Activated CD4-positive, alpha-beta memory T cell treated with anti-CD3 and anti-CD28 coated beads for 36 hours (primary cell): ENCODE data around the gene STMND1. TPM values are rescaled to one million over a fixed set of nuclear protein-coding genes. Genes with fewer than 3 reads are reported as not detected.

Source experiments
- CTCF ChIA-PET: fragments of 350-600 bp; sonication (Branson Sonifier 250); formaldehyde crosslinking; loops from one replicate; lab custom pipeline; 2021; ENCODE audit warnings: antibody characterized with exemption, inconsistent platforms; lab: Charles Lee
- POLR2A ChIA-PET: fragments of 350-600 bp; sonication (Branson Sonifier 250); formaldehyde crosslinking; loops from one replicate; lab custom pipeline; 2021; ENCODE audit warnings: antibody characterized with exemption; lab: Charles Lee
- DNase-seq: peaks from one replicate; pipeline ENCODE4 v3.0.0-alpha.2; 2020
- H3K27ac Mint-ChIP-seq: one replicate; pipeline ENCODE4 v1.8.0; 2021; ENCODE audit warnings: mixed read lengths
- H3K27me3 Mint-ChIP-seq: one replicate; pipeline ENCODE4 v1.8.0; 2021; ENCODE audit warnings: mixed read lengths
- H3K36me3 Mint-ChIP-seq: one replicate; pipeline ENCODE4 v1.8.0; 2021; ENCODE audit warnings: mixed read lengths
- H3K4me1 Mint-ChIP-seq: one replicate; pipeline ENCODE4 v1.8.0; 2021; ENCODE audit warnings: low read depth, mixed read lengths
- H3K4me3 Mint-ChIP-seq: one replicate; pipeline ENCODE4 v1.8.0; 2021; ENCODE audit warnings: mild to moderate bottlenecking, mixed read lengths
- H3K9me3 Mint-ChIP-seq: one replicate; pipeline ENCODE4 v1.8.0; 2021; ENCODE audit warnings: mixed read lengths
- intact Hi-C: fragments of 100-400 bp; cut with micrococcal nuclease; formaldehyde crosslinking; loops from one replicate; pipeline ENCODE4 v1.15.1; 2023
- total RNA-seq, 2 experiments: library from RNA; stranded (reverse); gene quantifications; one replicate each; pipeline ENCODE4 v1.2.3, GENCODE V29; 2021

STMND1 gene
- total RNA-seq, 2 experiments from 2014 or later: not detected

DNA sequence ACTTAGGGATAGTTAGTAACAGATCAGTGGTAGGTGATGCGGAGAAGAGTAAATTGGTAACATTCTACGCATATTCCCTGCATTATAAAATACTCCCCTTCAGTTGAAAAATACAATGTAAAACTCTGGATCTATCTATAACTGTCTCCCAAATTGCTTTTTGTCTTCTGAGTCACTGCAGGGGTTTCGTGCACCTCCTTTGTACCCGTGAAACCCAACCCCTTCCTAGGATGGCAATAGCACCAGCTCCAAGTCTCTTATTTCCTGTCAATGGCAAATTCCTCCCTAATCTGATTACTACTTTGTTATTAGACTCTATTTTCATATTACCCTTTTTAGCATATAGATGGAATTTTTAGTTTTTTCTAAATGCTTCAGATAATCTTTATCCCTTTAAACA, 20.6 kb upstream of the STMND1 start:
- H3K4me3 Mint-ChIP-seq: no peak overlapping the region
- no peak overlapping the region for H3K27ac Mint-ChIP-seq
- H3K4me1 Mint-ChIP-seq: no peaks in the 10 kb centered on the region
- H3K36me3 Mint-ChIP-seq: no peaks in the 10 kb centered on the region
- H3K27me3 Mint-ChIP-seq: peaks cover 14% of the 10 kb centered on the region
- ChIA-PET CTCF (no interaction called here), POLR2A (no interaction called here)
- no peak for DNase-seq
- intact Hi-C loops: no loop called here
- no peaks in the 10 kb centered on the region for H3K9me3 Mint-ChIP-seq

GRCh38 chr6:17081860-17082508, 19.9 kb upstream of the STMND1 start:
- ChIA-PET CTCF (no interaction called here), POLR2A (no interaction called here)
- H3K27ac Mint-ChIP-seq: no peak overlapping the region
- H3K4me3 Mint-ChIP-seq: no peak overlapping the region
- intact Hi-C loops: no loop called here
- no peak for DNase-seq
- H3K4me1 Mint-ChIP-seq: no peaks in the 10 kb centered on the region
- no peaks in the 10 kb centered on the region for H3K36me3 Mint-ChIP-seq
- H3K9me3 Mint-ChIP-seq: no peaks in the 10 kb centered on the region
- peaks cover 10% of the 10 kb centered on the region for H3K27me3 Mint-ChIP-seq

DNA sequence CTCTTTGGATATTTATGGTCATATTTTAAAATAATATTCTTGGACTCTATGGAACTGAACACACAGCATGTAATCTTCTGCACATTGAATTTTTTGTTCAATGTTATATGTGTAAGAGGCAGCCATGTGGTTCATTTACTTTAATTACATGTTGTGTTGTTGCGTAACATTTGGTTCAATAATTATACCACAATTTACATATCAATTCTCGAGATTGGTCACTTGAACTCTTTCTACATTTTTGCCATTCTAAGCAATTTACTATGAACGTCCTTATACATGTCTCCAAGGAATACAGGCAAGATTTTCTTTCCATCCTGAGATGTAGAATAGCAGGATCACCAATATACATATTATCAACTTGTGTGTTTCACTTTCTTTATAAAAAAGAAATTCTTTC, 18.5 kb upstream of the STMND1 start:
- intact Hi-C loops: no loop called here
- Mint-ChIP-seq H3K9me3 (no peaks in the 10 kb centered on the region), H3K36me3 (no peaks in the 10 kb centered on the region), H3K27ac (no peak overlapping the region), H3K4me1 (no peaks in the 10 kb centered on the region), H3K4me3 (no peak overlapping the region), H3K27me3 (peaks cover 10% of the 10 kb centered on the region)
- ChIA-PET CTCF (no interaction called here), POLR2A (no interaction called here)
- DNase-seq: no peak

DNA sequence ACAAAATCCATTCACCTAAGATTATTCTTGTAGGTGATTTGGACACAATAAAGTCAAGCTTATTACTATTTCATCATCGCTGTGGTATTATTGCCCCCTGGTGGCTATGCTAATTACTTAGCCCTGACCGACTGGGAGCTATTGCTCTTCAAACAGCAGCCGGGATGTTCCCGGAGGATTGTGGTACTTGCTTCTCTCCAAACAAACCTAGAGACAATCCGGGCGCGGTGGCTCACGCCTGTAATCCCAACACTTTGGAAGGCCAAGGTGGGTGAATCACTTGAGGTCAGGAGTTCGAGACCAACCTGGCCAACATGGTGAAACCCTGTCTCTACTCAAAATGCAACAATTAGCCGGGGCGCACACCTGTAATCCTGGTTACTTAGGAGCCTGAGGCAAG, 15.4 kb upstream of the STMND1 start:
- Mint-ChIP-seq H3K4me3 (no peak overlapping the region), H3K27me3 (peaks cover 7% of the 10 kb centered on the region), H3K36me3 (no peaks in the 10 kb centered on the region), H3K27ac (no peak overlapping the region), H3K9me3 (peaks cover 4% of the 10 kb centered on the region), H3K4me1 (no peaks in the 10 kb centered on the region)
- ChIA-PET POLR2A (no interaction called here), CTCF (interaction anchor here (0.7 to 2.4 kb wide), 20 partner anchors 9 to 801 kb away, joined by 3 to 18 read pairs (median 4); partner anchors contain the start of gene ATXN1)
- intact Hi-C loops: loop anchor here (1.0 kb wide), 1 partner anchor 322 kb away; no protein-coding TSS in a partner anchor
- peak; percentile 19 for DNase-seq

DNA sequence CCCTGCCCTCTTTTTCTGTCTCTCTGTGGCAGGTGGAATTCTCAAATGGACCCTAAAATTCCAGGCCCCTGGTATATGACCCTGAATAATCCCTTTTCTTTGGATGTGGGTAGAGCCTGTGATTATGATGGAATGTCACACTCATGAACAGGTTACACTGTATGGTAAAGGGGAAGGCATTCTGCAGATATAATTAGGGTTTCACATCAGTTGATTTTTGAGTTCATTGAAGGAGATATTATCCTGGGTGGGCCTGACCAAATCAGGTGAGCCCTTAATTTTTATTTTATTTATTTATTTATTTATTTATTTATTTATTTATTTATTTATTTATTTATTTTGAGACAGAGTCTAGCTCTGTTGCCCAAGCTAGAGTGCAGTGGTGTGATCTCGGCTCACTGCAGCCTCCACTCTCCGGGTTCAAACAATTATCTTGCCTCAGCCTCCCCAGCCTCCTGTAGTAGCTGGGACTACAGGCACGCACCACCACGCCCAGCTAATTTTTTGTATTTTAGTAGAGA, 13.7 kb upstream of the STMND1 start:
- Mint-ChIP-seq H3K27ac (no peak overlapping the region), H3K4me3 (no peak overlapping the region)

DNA sequence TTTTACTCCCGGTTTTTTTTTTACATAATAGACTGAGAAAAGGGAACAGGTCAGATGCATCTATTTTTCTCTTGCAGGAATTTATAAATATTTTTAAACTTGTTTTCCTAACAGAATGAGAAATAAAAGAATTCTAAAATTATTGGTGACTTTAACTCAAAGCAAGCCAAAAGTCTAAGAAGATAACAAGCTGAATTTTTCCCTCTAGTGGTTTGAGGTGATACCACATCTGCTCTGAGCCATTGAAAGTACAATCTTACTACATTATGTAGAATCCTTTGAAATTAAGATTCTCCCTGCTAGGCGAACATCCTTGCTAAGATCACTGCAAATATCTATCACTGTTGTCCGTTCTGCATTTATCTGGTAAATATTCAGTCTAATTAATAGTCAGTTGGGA, 10.7 kb upstream of the STMND1 start:
- no peak overlapping the region for H3K27ac Mint-ChIP-seq
- CTCF ChIA-PET: interaction anchor here (1.5 kb wide), 1 partner anchor 255 kb away, joined by 3 read pairs; no protein-coding TSS in a partner anchor
- intact Hi-C loops: no loop called here
- H3K4me3 Mint-ChIP-seq: no peak overlapping the region
- H3K4me1 Mint-ChIP-seq: no peaks in the 10 kb centered on the region
- peaks cover 11% of the 10 kb centered on the region for H3K27me3 Mint-ChIP-seq
- DNase-seq: no peak
- H3K9me3 Mint-ChIP-seq: peaks cover 4% of the 10 kb centered on the region
- no peaks in the 10 kb centered on the region for H3K36me3 Mint-ChIP-seq
- POLR2A ChIA-PET: no interaction called here

More for the DNA sequence above, 13.7 kb upstream of the STMND1 start:
- H3K36me3 Mint-ChIP-seq: no peaks in the 10 kb centered on the region
- H3K27me3 Mint-ChIP-seq: peaks cover 18% of the 10 kb centered on the region
- peaks cover 4% of the 10 kb centered on the region for H3K9me3 Mint-ChIP-seq
- no peaks in the 10 kb centered on the region for H3K4me1 Mint-ChIP-seq
- no peak for DNase-seq
- ChIA-PET CTCF (interaction anchor here (2.4 kb wide), 1 partner anchor 324 kb away, joined by 18 read pairs; no protein-coding TSS in a partner anchor), POLR2A (no interaction called here)
- intact Hi-C loops: no loop called here

GRCh38 chr6:17093686-17094085, 8.2 kb upstream of the STMND1 start:
- no peaks in the 10 kb centered on the region for H3K36me3 Mint-ChIP-seq
- H3K9me3 Mint-ChIP-seq: peaks cover 4% of the 10 kb centered on the region
- no peak overlapping the region for H3K27ac Mint-ChIP-seq
- DNase-seq: peak; percentile 18
- no peaks in the 10 kb centered on the region for H3K4me1 Mint-ChIP-seq
- intact Hi-C loops: no loop called here
- H3K27me3 Mint-ChIP-seq: peaks cover 15% of the 10 kb centered on the region
- POLR2A ChIA-PET: no interaction called here
- H3K4me3 Mint-ChIP-seq: no peak overlapping the region
- CTCF ChIA-PET: interaction anchor here (1.4 kb wide), 1 partner anchor 330 kb away, joined by 4 read pairs; no protein-coding TSS in a partner anchor

DNA sequence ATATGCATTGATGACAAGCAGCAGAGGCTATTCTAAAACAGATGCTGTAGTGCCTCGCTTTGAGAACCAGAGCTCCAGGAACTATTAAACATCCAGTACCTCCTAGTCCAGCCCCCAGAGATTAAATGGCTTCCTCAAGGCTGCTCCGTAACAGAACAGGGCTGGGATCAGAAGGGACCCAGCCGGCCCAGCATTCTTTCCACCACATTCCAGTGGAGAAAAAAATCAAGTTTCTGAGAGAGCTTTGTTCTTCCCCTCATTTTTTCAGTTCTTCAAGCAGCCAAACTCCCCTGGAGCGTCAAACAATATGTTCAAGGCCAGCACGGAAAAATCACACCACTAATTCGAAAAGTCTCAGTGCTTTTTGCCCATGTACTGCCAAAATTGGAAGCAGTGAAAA, 5.8 kb upstream of the STMND1 start:
- Mint-ChIP-seq H3K27ac (no peak overlapping the region), H3K27me3 (peaks cover 33% of the 10 kb centered on the region), H3K9me3 (no peaks in the 10 kb centered on the region), H3K4me1 (no peaks in the 10 kb centered on the region), H3K4me3 (no peak overlapping the region), H3K36me3 (no peaks in the 10 kb centered on the region)
- CTCF ChIA-PET: no interaction called here
- POLR2A ChIA-PET: no interaction called here
- no peak for DNase-seq
- intact Hi-C loops: no loop called here

GRCh38 chr6:17096652-17097051, 5.2 kb upstream of the STMND1 start:
- no peaks in the 10 kb centered on the region for H3K9me3 Mint-ChIP-seq
- CTCF ChIA-PET: no interaction called here
- H3K4me1 Mint-ChIP-seq: peaks cover 3% of the 10 kb centered on the region
- no peak overlapping the region for H3K27ac Mint-ChIP-seq
- H3K36me3 Mint-ChIP-seq: no peaks in the 10 kb centered on the region
- H3K4me3 Mint-ChIP-seq: no peak overlapping the region
- no peak for DNase-seq
- H3K27me3 Mint-ChIP-seq: peaks cover 37% of the 10 kb centered on the region
- POLR2A ChIA-PET: no interaction called here
- intact Hi-C loops: no loop called here

DNA sequence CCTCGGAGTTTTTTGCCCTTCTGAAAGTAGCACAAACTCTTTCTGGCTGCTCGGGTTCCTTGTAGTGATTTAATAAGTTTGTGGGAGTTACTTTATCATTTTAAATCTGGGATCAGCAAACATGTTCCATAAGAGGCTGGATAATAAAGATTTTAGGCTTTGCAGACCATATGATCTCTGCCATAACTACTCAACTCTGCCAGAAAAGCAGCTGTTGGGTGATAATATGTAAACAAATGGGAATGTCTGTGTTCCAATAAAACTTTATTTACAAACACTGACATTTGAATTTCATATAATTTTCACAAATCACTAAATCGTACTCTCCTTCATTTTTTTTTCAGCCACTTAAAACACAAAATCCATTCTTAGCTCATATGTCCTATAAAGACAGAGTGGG, 3.9 kb upstream of the STMND1 start:
- peaks cover 5% of the 10 kb centered on the region for H3K4me1 Mint-ChIP-seq
- H3K9me3 Mint-ChIP-seq: no peaks in the 10 kb centered on the region

DNA sequence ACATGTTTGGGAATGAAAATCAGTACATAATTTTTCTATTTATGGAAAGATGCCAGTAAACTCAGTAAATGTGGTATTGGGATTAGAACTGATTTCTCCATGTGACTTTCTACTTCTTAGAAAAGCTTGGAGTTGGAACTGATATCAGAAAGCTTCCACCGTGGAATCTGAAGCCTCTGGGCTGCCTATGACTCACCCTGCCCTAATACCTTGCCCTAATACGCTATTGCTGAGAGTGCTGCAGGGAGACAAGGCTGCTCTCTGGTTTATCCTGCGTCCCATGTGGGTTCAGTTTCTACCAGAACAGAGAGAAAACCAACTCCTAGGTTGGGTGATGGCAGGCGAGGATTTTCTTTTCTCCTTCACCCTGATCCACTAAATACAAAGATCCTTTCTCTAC, 3.3 kb upstream of the STMND1 start:
- peaks cover 5% of the 10 kb centered on the region for H3K4me1 Mint-ChIP-seq
- intact Hi-C loops: no loop called here
- ChIA-PET CTCF (interaction anchor here (1.2 kb wide), 1 partner anchor 12 kb away, joined by 4 read pairs; no protein-coding TSS in a partner anchor), POLR2A (no interaction called here)
- H3K4me3 Mint-ChIP-seq: no peak overlapping the region
- no peaks in the 10 kb centered on the region for H3K36me3 Mint-ChIP-seq
- H3K27ac Mint-ChIP-seq: no peak overlapping the region
- H3K27me3 Mint-ChIP-seq: peaks cover 38% of the 10 kb centered on the region
- DNase-seq: no peak
- H3K9me3 Mint-ChIP-seq: no peaks in the 10 kb centered on the region

More for the DNA sequence above, 3.9 kb upstream of the STMND1 start:
- intact Hi-C loops: no loop called here
- H3K4me3 Mint-ChIP-seq: no peak overlapping the region
- H3K36me3 Mint-ChIP-seq: no peaks in the 10 kb centered on the region
- no peak overlapping the region for H3K27ac Mint-ChIP-seq
- no peak for DNase-seq
- ChIA-PET POLR2A (no interaction called here), CTCF (interaction anchor here (1.2 kb wide), 1 partner anchor 12 kb away, joined by 4 read pairs; no protein-coding TSS in a partner anchor)
- H3K27me3 Mint-ChIP-seq: peaks cover 36% of the 10 kb centered on the region

- Mint-ChIP-seq H3K4me1 (peaks cover 5% of the 10 kb centered on the region), H3K27me3 (peaks cover 44% of the 10 kb centered on the region), H3K4me3 (no peak overlapping the region), H3K9me3 (no peaks in the 10 kb centered on the region), H3K36me3 (no peaks in the 10 kb centered on the region), H3K27ac (no peak overlapping the region)
- no peak for DNase-seq
- ChIA-PET POLR2A (no interaction called here), CTCF (interaction anchor here (0.6 kb wide), 1 partner anchor 93 kb away, joined by 3 read pairs; no protein-coding TSS in a partner anchor)
- intact Hi-C loops: no loop called here
Observed at GRCh38 chr6:17099401-17100059, 2.3 kb upstream of the STMND1 start.
